NCI-H1417 treated with DMSO at 0.1 percent for 48 hours (cell line): ENCODE results near the gene PPL.

ENCODE experiments used
- DNase-seq: peaks from one replicate; lab custom pipeline; 2025; lab: John Stamatoyannopoulos, UW

Gene PPL

GRCh38 chr16:4888428-4889135, 48.4 kb downstream of the PPL start:
- no peak for DNase-seq

- no peak for DNase-seq
These were observed 50.8 kb downstream of the PPL start for GRCh38 chr16:4886151-4886550.

- no peak for DNase-seq
These were observed 51.7 kb downstream of the PPL start for GRCh38 chr16:4884972-4885874.

GRCh38 chr16:4884209-4884608, 52.7 kb downstream of the PPL start:
- no peak for DNase-seq

- DNase-seq: no peak
These were observed 53.4 kb downstream of the PPL start for GRCh38 chr16:4883501-4883900.

- no peak for DNase-seq
These were observed 54.2 kb downstream of the PPL start for GRCh38 chr16:4882633-4883285.

GRCh38 chr16:4882000-4882632, 54.8 kb downstream of the PPL start:
- DNase-seq: no peak

GRCh38 chr16:4880006-4880580, 56.9 kb downstream of the PPL start:
- DNase-seq: no peak

GRCh38 chr16:4879049-4879448, 57.9 kb downstream of the PPL start:
- no peak for DNase-seq

GRCh38 chr16:4877380-4877685, 59.6 kb downstream of the PPL start:
- no peak for DNase-seq

GRCh38 chr16:4876646-4877379, 60.1 kb downstream of the PPL start:
- no peak for DNase-seq

GRCh38 chr16:4874666-4875065, 62.3 kb downstream of the PPL start:
- DNase-seq: no peak

- DNase-seq: no peak
These were observed 63.9 kb downstream of the PPL start for GRCh38 chr16:4873091-4873490.

GRCh38 chr16:4871071-4871470, 65.9 kb downstream of the PPL start:
- DNase-seq: no peak

- DNase-seq: no peak
These were observed 66.7 kb downstream of the PPL start for GRCh38 chr16:4870138-4870671.

- no peak for DNase-seq
These were observed 67.7 kb downstream of the PPL start for GRCh38 chr16:4869147-4869805.

- no peak for DNase-seq
These were observed 68.4 kb downstream of the PPL start for GRCh38 chr16:4868535-4868934.

GRCh38 chr16:4868026-4868425, 68.9 kb downstream of the PPL start:
- DNase-seq: no peak

- no peak for DNase-seq
These were observed 70.4 kb downstream of the PPL start for GRCh38 chr16:4866586-4866985.

- DNase-seq: no peak
These were observed 71.6 kb downstream of the PPL start for GRCh38 chr16:4865231-4865860.
